H1 (cell line): ENCODE measurements around the gene ART4.

Experiments
- EGR1 ChIP-seq: IDR thresholded peaks from 2 replicates; pipeline ENCODE4 v1.6.1; 2011; ENCODE audit warnings: low read depth, low read length, borderline replicate concordance
- RFX5 ChIP-seq: IDR thresholded peaks from 2 replicates; pipeline ENCODE4 v1.6.1; 2011; ENCODE audit warnings: low read depth, low read length, improper control_type of control experiment, borderline replicate concordance
- RNF2 ChIP-seq: fragments of 200-900, 300-1000 bp; sonication (generic); IDR thresholded peaks from 2 replicates; pipeline ENCODE4 v1.7.1; 2016; ENCODE audit warnings: borderline replicate concordance, low read depth, mild to moderate bottlenecking, antibody characterized with exemption, low read length; ENCODE audit not compliant: poor library complexity, severe bottlenecking; ENCODE audit errors: missing control alignments

- TF ChIP-seq RNF2: no peak
- no peak for TF ChIP-seq EGR1
- no peak for TF ChIP-seq RFX5
Observed at GRCh38 chr12:14775636-14775980, 67.7 kb downstream of the ART4 start.
